Keratinocyte (primary cell): ENCODE results near the gene WDR4.

Source experiments
- EZH2 ChIP-seq: IDR thresholded peaks from one replicate; pipeline ENCODE4 v1.6.1; 2012; ENCODE audit warnings: inconsistent platforms, mild to moderate bottlenecking, low read length, moderate library complexity
- TF ChIP-seq, protein P1 (sequence below), 3 experiments: IDR thresholded peaks in 1 of 3; conservative IDR thresholded peaks in 1 of 3; optimal IDR thresholded peaks in 1 of 3; 2 replicates in 2 of 3; 3 replicates in 1 of 3; pipeline versions ENCODE3 to v1.5.1; 2011; ENCODE audit warnings: low read length in 3 of 3, mild to moderate bottlenecking in 3 of 3, moderate library complexity in 2 of 3, control low read depth in 1 of 3, inconsistent platforms in 1 of 3; ENCODE audit not compliant: insufficient read depth in 2 of 3; ENCODE audit errors: extremely low read depth in 1 of 3

DNA sequence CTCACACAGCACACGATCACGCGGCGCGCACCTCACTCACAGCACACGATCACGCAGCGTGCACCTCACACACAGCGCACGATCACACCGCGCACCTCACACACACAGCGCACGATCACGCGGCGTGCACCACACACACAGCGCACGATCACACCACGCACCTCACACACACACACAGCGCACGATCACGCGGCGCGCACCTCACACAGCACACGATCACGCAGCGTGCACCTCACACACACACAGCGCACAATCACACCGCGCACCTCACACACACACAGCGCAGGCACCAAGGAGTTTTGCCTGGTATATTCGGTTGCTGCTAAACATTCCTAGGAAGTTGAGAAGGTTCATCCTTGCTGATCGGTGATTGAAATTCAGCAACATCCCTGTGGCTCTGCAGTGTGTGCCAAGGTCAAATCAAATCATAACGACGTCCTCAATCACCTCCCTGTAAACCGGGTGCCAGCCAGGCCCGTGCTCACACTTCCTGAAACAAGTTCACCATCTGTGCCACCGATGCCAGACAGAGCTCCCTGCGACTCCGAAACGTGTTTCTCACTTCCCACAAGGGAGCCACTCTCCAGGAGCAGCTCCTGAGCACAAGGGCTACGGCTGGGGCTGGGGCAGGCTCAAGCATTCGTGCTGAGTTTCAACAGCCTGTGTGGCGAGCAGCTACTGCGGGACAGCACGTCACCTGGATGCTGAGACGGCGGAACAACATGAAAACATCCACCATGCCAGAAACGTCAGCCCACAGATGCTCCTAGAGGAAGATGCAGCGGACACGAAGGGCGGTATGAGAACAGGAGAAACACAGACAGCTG, 30.2 kb downstream of the WDR4 start:
- TF ChIP-seq, protein P1, sequence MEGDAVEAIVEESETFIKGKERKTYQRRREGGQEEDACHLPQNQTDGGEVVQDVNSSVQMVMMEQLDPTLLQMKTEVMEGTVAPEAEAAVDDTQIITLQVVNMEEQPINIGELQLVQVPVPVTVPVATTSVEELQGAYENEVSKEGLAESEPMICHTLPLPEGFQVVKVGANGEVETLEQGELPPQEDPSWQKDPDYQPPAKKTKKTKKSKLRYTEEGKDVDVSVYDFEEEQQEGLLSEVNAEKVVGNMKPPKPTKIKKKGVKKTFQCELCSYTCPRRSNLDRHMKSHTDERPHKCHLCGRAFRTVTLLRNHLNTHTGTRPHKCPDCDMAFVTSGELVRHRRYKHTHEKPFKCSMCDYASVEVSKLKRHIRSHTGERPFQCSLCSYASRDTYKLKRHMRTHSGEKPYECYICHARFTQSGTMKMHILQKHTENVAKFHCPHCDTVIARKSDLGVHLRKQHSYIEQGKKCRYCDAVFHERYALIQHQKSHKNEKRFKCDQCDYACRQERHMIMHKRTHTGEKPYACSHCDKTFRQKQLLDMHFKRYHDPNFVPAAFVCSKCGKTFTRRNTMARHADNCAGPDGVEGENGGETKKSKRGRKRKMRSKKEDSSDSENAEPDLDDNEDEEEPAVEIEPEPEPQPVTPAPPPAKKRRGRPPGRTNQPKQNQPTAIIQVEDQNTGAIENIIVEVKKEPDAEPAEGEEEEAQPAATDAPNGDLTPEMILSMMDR (optimal IDR thresholded peaks at IDR 0.05 in 1 of 3, IDR thresholded peaks at IDR 0.05 in 1 of 3, conservative IDR thresholded peaks at IDR 0.05 in 1 of 3; ENCODE audit: extremely low read depth in 1 of 3, insufficient read depth in 2 of 3, low read length in 3 of 3): no peak
- TF ChIP-seq EZH2: no peak
